Transverse colon (tissue), 4 donors: Measurements from ENCODE around the gene LIFR. TPM values are rescaled to one million over a fixed set of nuclear protein-coding genes. Genes with fewer than 3 reads are reported as not detected.
A peak's percentile ranks its signal among the peaks of the same experiment; 100 is the strongest.
"Not testable (repeated sequence)": the region's sequence is repeated elsewhere in the genome, so short reads cannot be mapped to it uniquely, and the experiment has no call there.

Experiments used
- DNase-seq: peaks from one replicate; pipeline ENCODE4 v3.0.0-alpha.2; 2019
- H3K27ac ChIP-seq, 4 donors: fragments of 200-600 bp; sonication (generic); 2 replicates each; pipeline ENCODE4 v1.5.1; 2016 to 2018; ENCODE audit warnings: inconsistent platforms in 4 of 4
- H3K27me3 ChIP-seq: fragments of 200-600 bp; sonication (generic); 2 replicates; pipeline ENCODE4 v1.5.1; 2017; ENCODE audit warnings: inconsistent platforms
- H3K36me3 ChIP-seq, 4 donors: fragments of 200-600 bp; sonication (generic); 2 replicates each; pipeline ENCODE4 v1.5.1; 2017 to 2019; ENCODE audit warnings: inconsistent platforms in 4 of 4
- H3K4me1 ChIP-seq, 4 donors: fragments of 200-600 bp; sonication (generic); 2 replicates each; pipeline ENCODE4 v1.5.1; 2017 to 2020; ENCODE audit warnings: inconsistent platforms in 4 of 4
- H3K4me3 ChIP-seq, 4 donors: fragments of 200-600 bp; sonication (generic); 1 replicate in 1 of 4; 2 replicates in 3 of 4; pipeline versions ENCODE4 v1.5.1 to v1.6.1; 2017 to 2019; ENCODE audit warnings: inconsistent platforms in 4 of 4
- H3K9me3 ChIP-seq, 2 donors: fragments of 200-600 bp; sonication (generic); 2 replicates each; pipeline ENCODE4 v1.5.1; 2017 to 2019; ENCODE audit warnings: inconsistent platforms in 2 of 2
- CTCF ChIP-seq, 5 experiments: fragments of 200-600 bp in 3 of 5; fragments of 450-650 bp in 2 of 5; sonication (generic) in 3 of 5; IDR thresholded peaks; 1 replicate in 2 of 5; 2 replicates in 3 of 5; pipeline ENCODE4 v1.5.1; 2016 to 2017; ENCODE audit warnings: antibody characterized with exemption in 5 of 5, inconsistent platforms in 3 of 5, mild to moderate bottlenecking in 2 of 5, moderate library complexity in 1 of 5
- EP300 ChIP-seq: sonication (generic); formaldehyde crosslinking; IDR thresholded peaks from one replicate; pipeline ENCODE4 v1.6.1; 2017; ENCODE audit warnings: antibody characterized with exemption, low read depth
- POLR2A ChIP-seq: fragments of 450-650 bp; IDR thresholded peaks from one replicate; pipeline ENCODE4 v1.6.1; 2016; ENCODE audit warnings: antibody characterized with exemption, mild to moderate bottlenecking, moderate library complexity
- POLR2AphosphoS5 ChIP-seq, 3 donors: sonication (generic); formaldehyde crosslinking; IDR thresholded peaks; one replicate each; pipeline ENCODE4 v1.6.1; 2016; ENCODE audit warnings: antibody characterized with exemption in 3 of 3
- WGBS, 2 donors: methylation state at CpG; one replicate each; pipeline ENCODE4 v1.1.5; 2018; ENCODE audit warnings: low coverage in 1 of 2; 5-methylcytosine and 5-hydroxymethylcytosine counted together
- in situ Hi-C, 4 donors: fragments of 200-750 bp; cut with MboI; loops; one replicate each; pipeline versions ENCODE4 v1.15.0 to v1.15.1; 2017; ENCODE audit warnings: low sequenced_read_pairs in 3 of 4, low pct_ligation_motif_present in 1 of 4, low pct_unique_long_range_greater_than_20kb in 1 of 4
- intact Hi-C: fragments of 100-400 bp; cut with DNase I; formaldehyde crosslinking; loops from one replicate; pipeline ENCODE4 v1.15.1; 2023; ENCODE audit warnings: low total_unique reads
- total RNA-seq, 4 donors: library from RNA; depleted of rRNA; stranded (reverse); fragments of >200 nt; gene quantifications; one replicate each; pipeline ENCODE4 v1.1.0, GENCODE V29; 2016

LIFR gene
- total RNA-seq, 4 donors from 2014 or later: 4.9 to 28.1 (median 12.8) TPM

- Histone ChIP-seq H3K36me3 (no peaks in the 10 kb centered on the region), H3K27me3 (no peaks in the 10 kb centered on the region), H3K4me3 (no peak overlapping the region), H3K27ac (no peak overlapping the region), H3K4me1 (no peaks in the 10 kb centered on the region), H3K9me3 (no peaks in the 10 kb centered on the region)
- in situ Hi-C loops: no loop called here
- no peak for DNase-seq
- intact Hi-C loops: no loop called here
- TF ChIP-seq CTCF (IDR thresholded peaks at IDR 0.05) (no peak), POLR2A (no peak), EP300 (no peak), POLR2AphosphoS5 (IDR thresholded peaks at IDR 0.05) (no peak)
- 72 to 79% methylated on average over 3 of the region's 3 CpGs for WGBS, 2 donors
These were observed 32.4 kb downstream of the LIFR start for GRCh38 chr5:38524022-38524421.

DNA sequence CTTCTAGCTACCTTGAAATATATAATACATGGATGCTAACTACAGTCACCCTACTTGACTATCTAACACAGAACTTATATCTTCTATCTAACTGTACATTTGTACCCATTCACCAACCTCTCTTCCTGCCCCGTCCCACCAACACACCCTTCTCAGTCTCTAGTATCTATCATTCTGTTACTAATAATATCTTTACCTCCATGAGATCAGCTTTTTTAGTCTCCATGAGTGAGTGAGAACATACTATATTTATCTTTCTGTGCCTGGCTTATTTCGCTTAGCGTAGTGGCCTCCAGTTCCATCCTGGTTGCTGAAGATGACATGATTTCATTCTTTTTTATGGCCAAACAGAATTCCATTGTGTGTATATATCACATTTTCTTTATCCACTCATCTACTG lies 37.0 kb downstream of the LIFR start:
- Histone ChIP-seq H3K27me3 (no peaks in the 10 kb centered on the region), H3K27ac (no peak overlapping the region), H3K36me3 (no peaks in the 10 kb centered on the region), H3K9me3 (no peaks in the 10 kb centered on the region), H3K4me1 (no peaks in the 10 kb centered on the region), H3K4me3 (no peak overlapping the region)
- TF ChIP-seq CTCF (IDR thresholded peaks at IDR 0.05) (no peak), POLR2AphosphoS5 (IDR thresholded peaks at IDR 0.05) (no peak), EP300 (no peak)
- in situ Hi-C loops: no loop called here
- no peak for DNase-seq
- 92% methylated on average over 3 of the region's 3 CpGs for WGBS, 2 donors
- intact Hi-C loops: no loop called here

GRCh38 chr5:38518341-38518740 lies 38.1 kb downstream of the LIFR start:
- H3K9me3 ChIP-seq: no peaks in the 10 kb centered on the region
- DNase-seq: no peak
- WGBS, 2 donors: 53 to 73% methylated on average over 1 of the region's 1 CpG
- in situ Hi-C loops (no loop called here), intact Hi-C loops (no loop called here)
- no peaks in the 10 kb centered on the region for H3K27me3 ChIP-seq
- TF ChIP-seq CTCF (IDR thresholded peaks at IDR 0.05): no peak
- no peak for TF ChIP-seq EP300
- no peak for TF ChIP-seq POLR2AphosphoS5 (IDR thresholded peaks at IDR 0.05)
- no peak for TF ChIP-seq POLR2A
- H3K4me1 ChIP-seq: no peaks in the 10 kb centered on the region
- H3K4me3 ChIP-seq: no peak overlapping the region
- H3K36me3 ChIP-seq: no peaks in the 10 kb centered on the region
- H3K27ac ChIP-seq: no peak overlapping the region

DNA sequence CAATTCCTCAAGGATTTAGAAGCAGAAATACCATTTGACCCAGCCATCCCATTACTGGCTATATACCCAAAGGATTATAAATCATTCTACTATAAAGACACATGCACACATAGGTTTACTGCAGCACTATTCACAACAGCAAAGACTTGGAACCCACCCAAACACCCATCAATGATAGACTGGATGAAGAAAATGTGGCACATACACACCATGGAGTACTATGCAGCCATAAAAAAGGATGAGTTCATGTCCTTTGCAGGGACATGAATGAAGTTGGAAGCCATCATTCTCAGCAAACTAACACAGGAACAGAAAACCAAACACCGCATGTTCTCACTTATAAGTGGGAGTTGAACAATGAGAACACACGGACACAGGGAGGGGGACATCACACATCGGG lies 39.8 kb downstream of the LIFR start:
- H3K4me3 ChIP-seq, H3K36me3 ChIP-seq, DNase-seq, H3K27ac ChIP-seq, in situ Hi-C loops, H3K27me3 ChIP-seq, H3K4me1 ChIP-seq, intact Hi-C loops, H3K9me3 ChIP-seq: not testable (repeated sequence)
- 87 to 95% methylated on average over 2 to 3 of the region's 3 CpGs for WGBS, 2 donors

DNA sequence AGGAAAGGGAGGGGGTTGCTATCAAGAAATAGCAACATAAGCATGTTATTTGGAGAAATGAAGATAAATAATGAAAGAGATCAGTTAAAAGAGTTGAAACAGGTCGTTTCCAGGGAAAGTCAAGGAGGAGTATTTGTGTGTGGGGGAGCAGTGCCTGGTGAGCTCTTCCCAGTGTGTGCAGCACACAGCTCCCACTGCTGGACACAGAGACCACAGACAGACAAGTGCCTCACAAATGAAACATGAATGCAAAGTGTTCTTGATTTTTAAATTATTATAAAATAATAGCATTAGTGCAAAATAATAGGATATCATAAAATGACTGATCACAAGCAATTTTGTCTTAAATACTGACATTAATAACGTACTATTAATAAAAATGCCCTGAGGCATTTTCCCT lies 40.8 kb downstream of the LIFR start:
- WGBS, 2 donors: 34 to 51% methylated on average over 2 of the region's 2 CpGs
- in situ Hi-C loops: no loop called here
- TF ChIP-seq CTCF (IDR thresholded peaks at IDR 0.05) (peak in 1 of 5 experiments; percentile 8), EP300 (no peak)

More for the DNA sequence above, 40.8 kb downstream of the LIFR start:
- no peak overlapping the region for H3K27ac ChIP-seq
- no peaks in the 10 kb centered on the region for H3K36me3 ChIP-seq
- no peaks in the 10 kb centered on the region for H3K9me3 ChIP-seq
- no peaks in the 10 kb centered on the region for H3K4me1 ChIP-seq
- intact Hi-C loops: no loop called here
- no peak overlapping the region for H3K4me3 ChIP-seq
- H3K27me3 ChIP-seq: no peaks in the 10 kb centered on the region
- DNase-seq: no peak
